Upper lobe of left lung (tissue), 4 donors: ENCODE data around the gene CRISPLD2.

Experiments used
- POLR2A ChIP-seq, 4 donors: fragments of 450-650 bp; IDR thresholded peaks; one replicate each; pipeline ENCODE4 v1.5.1; 2016 to 2017; ENCODE audit warnings: antibody characterized with exemption in 4 of 4, mild to moderate bottlenecking in 2 of 4
- POLR2AphosphoS5 ChIP-seq, 2 donors: sonication (generic); formaldehyde crosslinking; IDR thresholded peaks; one replicate each; pipeline ENCODE4 v1.5.1; 2017; ENCODE audit warnings: antibody characterized with exemption in 2 of 2

GRCh38 chr16:84811529-84811928 lies 8.3 kb upstream of the CRISPLD2 start:
- TF ChIP-seq POLR2A (IDR thresholded peaks at IDR 0.05) (no peak), POLR2AphosphoS5 (IDR thresholded peaks at IDR 0.05) (no peak)
